ENCODE measurements around the gene ZDHHC11. TPM values are rescaled to one million over a fixed set of nuclear protein-coding genes. Genes with fewer than 3 reads are reported as not detected.
"Not testable (repeated sequence)": the region's sequence is repeated elsewhere in the genome, so short reads cannot be mapped to it uniquely, and the experiment has no call there.

ZDHHC11 gene
- polyA plus RNA-seq, 1 donor (not counting 4 experiments of a cell fraction or from before 2014, with no cell fraction given), result 0.33 TPM

DNA sequence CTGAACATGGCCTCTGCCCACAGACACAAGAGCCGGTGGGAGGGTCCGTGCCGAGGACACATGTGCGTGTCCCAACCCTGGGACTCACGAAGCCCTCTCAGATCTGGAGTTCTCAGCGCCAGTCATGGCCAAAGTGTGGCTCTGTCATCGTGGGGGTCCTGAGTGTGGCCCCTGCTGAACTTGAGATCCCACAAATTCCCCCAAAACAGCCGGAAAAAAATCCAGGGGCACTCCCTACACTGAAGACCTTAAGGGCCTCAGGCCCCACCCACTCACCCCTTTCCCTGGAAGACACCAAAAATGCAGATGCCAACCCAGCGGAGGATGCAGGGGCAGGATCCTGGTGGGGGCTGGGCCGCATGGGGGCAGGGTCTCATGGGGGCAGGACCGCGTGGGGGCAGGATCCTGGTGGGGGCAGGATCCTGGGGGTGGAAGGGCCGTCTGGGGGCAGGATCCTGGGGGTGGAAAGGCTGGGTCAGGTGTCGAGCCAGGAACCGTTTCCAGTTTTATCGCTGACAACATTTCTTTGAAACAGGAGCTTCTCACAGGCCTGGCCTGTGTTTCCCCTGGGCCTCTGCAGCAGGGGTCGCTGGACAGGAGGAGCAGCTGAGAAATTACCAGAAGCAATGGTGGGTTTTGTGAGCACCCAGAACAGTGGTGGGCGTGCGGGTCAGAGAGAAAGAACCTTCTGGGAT lies 79.6 kb downstream of the ZDHHC11 start:
- H3K9me1 ChIP-seq (ENCODE audit: control insufficient read depth, extremely low read depth, insufficient read depth, low read length); H3K9ac ChIP-seq (ENCODE audit: control insufficient read depth, extremely low read depth, insufficient read depth, low read length); H3K4me1 ChIP-seq (ENCODE audit: control insufficient read depth, extremely low read depth, insufficient read depth, low read length); H3K27ac ChIP-seq (ENCODE audit: control insufficient read depth, insufficient read depth, low read length); H3K9me3 ChIP-seq (ENCODE audit: control insufficient read depth, low read depth, low read length); dilution Hi-C loops (cut with MboI; ENCODE audit: extremely low pct_ligation_motif_present, low sequenced_read_pairs); H3K79me2 ChIP-seq (ENCODE audit: control insufficient read depth, insufficient read depth, low read length); DNase-seq (ENCODE audit: low read depth, low spot score); H4K20me1 ChIP-seq (ENCODE audit: control insufficient read depth, extremely low read depth, insufficient read depth, low read length); H3K36me3 ChIP-seq (ENCODE audit: control insufficient read depth in 2 of 2, extremely low read depth in 1 of 2, insufficient read depth in 2 of 2, low read length in 2 of 2); H3K4me2 ChIP-seq (ENCODE audit: control insufficient read depth, extremely low read depth, insufficient read depth, low read depth, low read length); H2AFZ ChIP-seq (ENCODE audit: control insufficient read depth, low read length); FAIRE-seq; H3K4me3 ChIP-seq (ENCODE audit: control insufficient read depth in 2 of 3, extremely low read depth in 1 of 3, insufficient read depth in 2 of 3, low read depth in 1 of 3, low read length in 3 of 3): not testable (repeated sequence)
- peaks cover 11% of the 10 kb centered on the region for H3K27me3 ChIP-seq (ENCODE audit: control insufficient read depth, extremely low read depth, insufficient read depth, low read length)

DNA sequence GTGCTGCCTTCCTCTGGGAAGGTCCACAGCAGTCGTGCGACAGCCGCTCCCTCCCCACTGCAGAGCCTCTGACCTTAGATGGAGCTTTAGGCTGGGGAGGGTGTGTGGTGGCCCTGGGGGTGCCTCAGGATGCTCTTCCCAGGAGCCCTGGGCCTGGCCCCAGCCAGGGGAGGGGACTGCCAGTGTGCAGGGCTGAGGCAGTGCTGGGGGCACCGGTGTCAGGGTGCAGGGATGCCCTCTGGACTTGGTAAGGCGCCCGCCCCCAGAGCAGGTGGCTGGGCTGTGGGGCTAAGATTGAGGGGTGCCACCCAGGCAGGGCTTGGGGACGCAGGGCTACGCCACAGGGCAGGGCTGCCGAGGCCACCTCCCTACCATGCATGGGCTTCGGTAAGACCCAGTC lies 80.2 kb downstream of the ZDHHC11 start:
- H3K27me3 ChIP-seq (ENCODE audit: control insufficient read depth, extremely low read depth, insufficient read depth, low read length); H3K4me2 ChIP-seq (ENCODE audit: control insufficient read depth, extremely low read depth, insufficient read depth, low read depth, low read length); H3K4me1 ChIP-seq (ENCODE audit: control insufficient read depth, extremely low read depth, insufficient read depth, low read length); H3K4me3 ChIP-seq (ENCODE audit: control insufficient read depth in 2 of 3, extremely low read depth in 1 of 3, insufficient read depth in 2 of 3, low read depth in 1 of 3, low read length in 3 of 3); dilution Hi-C loops (cut with MboI; ENCODE audit: extremely low pct_ligation_motif_present, low sequenced_read_pairs); H3K27ac ChIP-seq (ENCODE audit: control insufficient read depth, insufficient read depth, low read length); H3K9me1 ChIP-seq (ENCODE audit: control insufficient read depth, extremely low read depth, insufficient read depth, low read length); H4K20me1 ChIP-seq (ENCODE audit: control insufficient read depth, extremely low read depth, insufficient read depth, low read length); H3K79me2 ChIP-seq (ENCODE audit: control insufficient read depth, insufficient read depth, low read length); FAIRE-seq; H3K9ac ChIP-seq (ENCODE audit: control insufficient read depth, extremely low read depth, insufficient read depth, low read length); DNase-seq (ENCODE audit: low read depth, low spot score); H2AFZ ChIP-seq (ENCODE audit: control insufficient read depth, low read length); H3K9me3 ChIP-seq (ENCODE audit: control insufficient read depth, low read depth, low read length); H3K36me3 ChIP-seq (ENCODE audit: control insufficient read depth in 2 of 2, extremely low read depth in 1 of 2, insufficient read depth in 2 of 2, low read length in 2 of 2): not testable (repeated sequence)

- dilution Hi-C loops (cut with MboI; ENCODE audit: extremely low pct_ligation_motif_present, low sequenced_read_pairs); H3K79me2 ChIP-seq (ENCODE audit: control insufficient read depth, insufficient read depth, low read length); FAIRE-seq; H3K27me3 ChIP-seq (ENCODE audit: control insufficient read depth, extremely low read depth, insufficient read depth, low read length); H3K4me1 ChIP-seq (ENCODE audit: control insufficient read depth, extremely low read depth, insufficient read depth, low read length); DNase-seq (ENCODE audit: low read depth, low spot score); H3K4me2 ChIP-seq (ENCODE audit: control insufficient read depth, extremely low read depth, insufficient read depth, low read depth, low read length); H3K27ac ChIP-seq (ENCODE audit: control insufficient read depth, insufficient read depth, low read length); H4K20me1 ChIP-seq (ENCODE audit: control insufficient read depth, extremely low read depth, insufficient read depth, low read length); H2AFZ ChIP-seq (ENCODE audit: control insufficient read depth, low read length); H3K36me3 ChIP-seq (ENCODE audit: control insufficient read depth in 2 of 2, extremely low read depth in 1 of 2, insufficient read depth in 2 of 2, low read length in 2 of 2); H3K9me3 ChIP-seq (ENCODE audit: control insufficient read depth, low read depth, low read length); H3K4me3 ChIP-seq (ENCODE audit: control insufficient read depth in 2 of 3, extremely low read depth in 1 of 3, insufficient read depth in 2 of 3, low read depth in 1 of 3, low read length in 3 of 3); H3K9ac ChIP-seq (ENCODE audit: control insufficient read depth, extremely low read depth, insufficient read depth, low read length); H3K9me1 ChIP-seq (ENCODE audit: control insufficient read depth, extremely low read depth, insufficient read depth, low read length): not testable (repeated sequence)
Measured at GRCh38 chr5:769485-770145, 81.2 kb downstream of the ZDHHC11 start.

Measured in keratinocyte (primary cell).